HEK293T (cell line): ENCODE results near the gene ANKS6.

Experiments used
- CTCF ChIA-PET: fragments of 350-600 bp; formaldehyde crosslinking; extraction: SDS; loops from one replicate; lab custom pipeline; 2021; ENCODE audit warnings: antibody characterized with exemption, inconsistent platforms; lab: Yijun Ruan, JAX
- POLR2A ChIA-PET: fragments of 350-600 bp; formaldehyde crosslinking; extraction: SDS; loops from one replicate; lab custom pipeline; 2020; ENCODE audit warnings: antibody characterized with exemption, inconsistent platforms; lab: Yijun Ruan, JAX
- DNase-seq: peaks from one replicate; pipeline ENCODE4 v3.0.0; 2012; ENCODE audit warnings: mixed read lengths; ENCODE audit errors: extremely low spot score
- ARNT ChIP-seq: fragments of 450-650 bp; IDR thresholded peaks from 2 replicates; pipeline ENCODE4 v1.6.1; 2017; ENCODE audit warnings: mild to moderate bottlenecking
- BHLHE40 ChIP-seq: fragments of 450-650 bp; IDR thresholded peaks from 2 replicates; pipeline ENCODE4 v1.6.1; 2016; ENCODE audit warnings: mild to moderate bottlenecking, moderate library complexity, borderline replicate concordance
- CTBP1 ChIP-seq: fragments of 450-650 bp; IDR thresholded peaks from 2 replicates; pipeline ENCODE4 v1.6.1; 2016; ENCODE audit warnings: borderline replicate concordance
- ELF4 ChIP-seq: fragments of 450-650 bp; IDR thresholded peaks from 2 replicates; pipeline ENCODE4 v1.6.1; 2017; ENCODE audit warnings: antibody characterized with exemption
- FOXA1 ChIP-seq: fragments of 450-650 bp; IDR thresholded peaks from 2 replicates; pipeline ENCODE4 v1.6.1; 2016; ENCODE audit warnings: mild to moderate bottlenecking
- FOXK2 ChIP-seq: fragments of 450-650 bp; IDR thresholded peaks from 2 replicates; pipeline ENCODE4 v1.6.1; 2016; ENCODE audit warnings: mild to moderate bottlenecking
- FOXM1 ChIP-seq: fragments of 450-650 bp; IDR thresholded peaks from 2 replicates; pipeline ENCODE4 v1.6.1; 2017; ENCODE audit warnings: mild to moderate bottlenecking, borderline replicate concordance
- HDGF ChIP-seq: fragments of 450-650 bp; IDR thresholded peaks from 2 replicates; pipeline ENCODE4 v1.6.1; 2017; ENCODE audit warnings: antibody characterized with exemption, borderline replicate concordance
- L3MBTL2 ChIP-seq: fragments of 450-650 bp; conservative IDR thresholded peaks from 2 replicates; pipeline ENCODE4 v1.6.1; 2016; ENCODE audit warnings: mild to moderate bottlenecking
- LEF1 ChIP-seq: fragments of 450-650 bp; IDR thresholded peaks from 2 replicates; pipeline ENCODE4 v1.6.1; 2017; ENCODE audit warnings: mild to moderate bottlenecking, borderline replicate concordance
- NFRKB ChIP-seq: fragments of 450-650 bp; IDR thresholded peaks from 2 replicates; pipeline ENCODE4 v1.6.1; 2016; ENCODE audit warnings: mild to moderate bottlenecking, moderate library complexity
- PKNOX1 ChIP-seq: fragments of 450-650 bp; IDR thresholded peaks from 2 replicates; pipeline ENCODE4 v1.6.1; 2016
- SP1 ChIP-seq: fragments of 450-650 bp; IDR thresholded peaks from 2 replicates; pipeline ENCODE4 v1.6.1; 2017
- SUZ12 ChIP-seq: fragments of 450-650 bp; IDR thresholded peaks from 2 replicates; pipeline ENCODE4 v1.6.1; 2016; ENCODE audit warnings: mild to moderate bottlenecking
- TARDBP ChIP-seq: fragments of 450-650 bp; IDR thresholded peaks from 2 replicates; pipeline ENCODE4 v1.6.1; 2016
- ZNF384 ChIP-seq: fragments of 450-650 bp; IDR thresholded peaks from 2 replicates; pipeline ENCODE4 v1.6.1; 2016

The ANKS6 gene

GRCh38 chr9:98742325-98743280, 53.8 kb downstream of the ANKS6 start:
- CTCF ChIA-PET: no interaction called here
- no peak for DNase-seq
- TF ChIP-seq ELF4 (no peak), PKNOX1 (no peak), LEF1 (no peak), FOXM1 (no peak), NFRKB (no peak), ARNT (no peak), FOXK2 (no peak), SP1 (no peak), ZNF384 (no peak), TARDBP (no peak), CTBP1 (no peak), FOXA1 (no peak), HDGF (no peak), BHLHE40 (no peak), L3MBTL2 (no peak)
- POLR2A ChIA-PET: no interaction called here

DNA sequence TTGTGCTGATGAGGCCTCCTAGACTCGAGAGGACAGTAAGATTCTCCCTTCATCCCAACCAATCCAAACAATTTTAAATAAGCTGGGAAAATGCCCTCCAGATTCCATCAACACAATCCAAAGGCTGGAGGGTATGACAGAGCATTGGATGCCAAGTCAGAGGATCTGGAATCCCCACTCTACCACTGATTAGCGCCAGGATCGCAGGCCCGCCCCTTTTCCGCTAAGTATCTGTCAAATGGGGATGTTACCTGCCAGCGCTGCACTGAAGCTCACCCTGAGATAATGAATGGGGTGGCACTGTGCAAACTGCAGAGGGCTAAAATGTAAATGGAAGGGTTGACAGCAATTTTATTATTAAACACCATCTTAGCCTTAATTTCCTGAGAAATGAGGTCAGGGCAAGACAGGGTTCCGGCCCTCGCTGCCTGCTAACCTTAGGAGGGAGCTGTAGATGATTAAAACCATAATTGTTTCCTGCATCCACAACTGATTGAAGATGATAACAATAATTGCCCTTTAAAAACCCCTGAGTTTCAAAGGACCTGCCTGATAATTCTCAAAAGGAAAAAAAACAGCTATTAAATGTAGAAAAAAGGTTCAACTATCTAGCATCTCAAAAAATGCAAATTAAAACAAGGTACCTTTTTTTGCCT, 56.0 kb downstream of the ANKS6 start:
- no peak for TF ChIP-seq TARDBP
- TF ChIP-seq ARNT: no peak
- TF ChIP-seq BHLHE40: no peak
- TF ChIP-seq PKNOX1: no peak
- no peak for TF ChIP-seq LEF1
- no peak for TF ChIP-seq NFRKB
- no peak for TF ChIP-seq FOXK2
- no peak for TF ChIP-seq SP1
- TF ChIP-seq SUZ12: no peak
- no peak for TF ChIP-seq HDGF
- no peak for TF ChIP-seq FOXA1
- TF ChIP-seq ZNF384: no peak
- TF ChIP-seq FOXM1: no peak
- TF ChIP-seq L3MBTL2: no peak
- ChIA-PET CTCF (no interaction called here), POLR2A (no interaction called here)
- no peak for DNase-seq

- ChIA-PET CTCF (no interaction called here), POLR2A (interaction anchor here (1.3 kb wide), 1 partner anchor 11 kb away, joined by 3 read pairs; no protein-coding TSS in a partner anchor)
Observed at GRCh38 chr9:98738741-98739140, 57.6 kb downstream of the ANKS6 start.

GRCh38 chr9:98736226-98736625, 60.1 kb downstream of the ANKS6 start:
- no peak for DNase-seq
- ChIA-PET CTCF (no interaction called here), POLR2A (no interaction called here)
- TF ChIP-seq ZNF384: no peak
- no peak for TF ChIP-seq ELF4
- TF ChIP-seq FOXA1: no peak
- TF ChIP-seq BHLHE40: no peak

More at GRCh38 chr9:98738741-98739140, 57.6 kb downstream of the ANKS6 start:
- TF ChIP-seq L3MBTL2: no peak
- no peak for TF ChIP-seq PKNOX1
- no peak for TF ChIP-seq SP1
- TF ChIP-seq FOXA1: no peak
- no peak for TF ChIP-seq HDGF
- TF ChIP-seq FOXM1: no peak
- TF ChIP-seq ELF4: no peak
- no peak for TF ChIP-seq ZNF384
- TF ChIP-seq FOXK2: no peak
- TF ChIP-seq ARNT: no peak
- TF ChIP-seq NFRKB: no peak
- no peak for DNase-seq

GRCh38 chr9:98732801-98733200, 63.6 kb downstream of the ANKS6 start:
- no peak for DNase-seq
- TF ChIP-seq FOXA1 (no peak), HDGF (no peak), SP1 (no peak), ELF4 (no peak), L3MBTL2 (no peak), LEF1 (no peak), BHLHE40 (no peak), FOXK2 (no peak), NFRKB (no peak), ARNT (no peak), TARDBP (no peak), PKNOX1 (no peak), SUZ12 (no peak), CTBP1 (no peak), FOXM1 (no peak), ZNF384 (no peak)
- ChIA-PET CTCF (no interaction called here), POLR2A (no interaction called here)
